Measurements from ENCODE around the gene CHRM1.

Gene CHRM1

DNA sequence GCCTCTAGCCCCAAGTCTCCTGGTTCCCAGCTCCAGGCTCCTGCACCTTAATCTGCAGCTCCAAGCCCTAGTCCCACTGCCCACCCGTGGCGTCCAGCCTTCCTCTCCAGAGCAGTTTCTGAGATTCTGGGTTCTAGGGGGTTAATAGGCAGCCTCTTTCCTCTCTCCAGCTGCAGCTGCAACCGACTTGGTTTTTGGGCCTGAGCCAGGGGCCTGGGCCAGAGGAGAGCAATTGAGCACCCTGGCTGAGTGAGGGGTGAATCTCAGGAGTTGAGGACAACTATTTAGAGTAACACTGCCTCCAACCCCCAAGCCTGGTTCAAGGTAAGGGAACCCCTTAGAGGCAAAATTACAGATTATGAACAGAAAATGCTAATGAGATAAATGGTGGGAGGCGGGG is 9.0 kb upstream of the CHRM1 start:
- no peak for TF ChIP-seq TAF1 (IDR thresholded peaks at IDR 0.05; ENCODE audit: low read depth)
- TF ChIP-seq YY1 (IDR thresholded peaks at IDR 0.05; ENCODE audit: low read depth) = no peak
- TF ChIP-seq, protein P1, sequence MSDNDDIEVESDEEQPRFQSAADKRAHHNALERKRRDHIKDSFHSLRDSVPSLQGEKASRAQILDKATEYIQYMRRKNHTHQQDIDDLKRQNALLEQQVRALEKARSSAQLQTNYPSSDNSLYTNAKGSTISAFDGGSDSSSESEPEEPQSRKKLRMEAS (IDR thresholded peaks at IDR 0.05) = no peak
- TF ChIP-seq FOXM1 (IDR thresholded peaks at IDR 0.05; ENCODE audit: borderline replicate concordance, low read depth) = no peak
- TF ChIP-seq ZBTB7A (IDR thresholded peaks at IDR 0.05; ENCODE audit: low read depth) = no peak
- no peak for TF ChIP-seq CEBPB (IDR thresholded peaks at IDR 0.05)
- no peak for TF ChIP-seq TEAD4 (IDR thresholded peaks at IDR 0.05)
- TF ChIP-seq EGR1 (IDR thresholded peaks at IDR 0.05) = no peak
- no peak for TF ChIP-seq CREB1 (IDR thresholded peaks at IDR 0.05; ENCODE audit: low read depth)
- TF ChIP-seq, protein P2, sequence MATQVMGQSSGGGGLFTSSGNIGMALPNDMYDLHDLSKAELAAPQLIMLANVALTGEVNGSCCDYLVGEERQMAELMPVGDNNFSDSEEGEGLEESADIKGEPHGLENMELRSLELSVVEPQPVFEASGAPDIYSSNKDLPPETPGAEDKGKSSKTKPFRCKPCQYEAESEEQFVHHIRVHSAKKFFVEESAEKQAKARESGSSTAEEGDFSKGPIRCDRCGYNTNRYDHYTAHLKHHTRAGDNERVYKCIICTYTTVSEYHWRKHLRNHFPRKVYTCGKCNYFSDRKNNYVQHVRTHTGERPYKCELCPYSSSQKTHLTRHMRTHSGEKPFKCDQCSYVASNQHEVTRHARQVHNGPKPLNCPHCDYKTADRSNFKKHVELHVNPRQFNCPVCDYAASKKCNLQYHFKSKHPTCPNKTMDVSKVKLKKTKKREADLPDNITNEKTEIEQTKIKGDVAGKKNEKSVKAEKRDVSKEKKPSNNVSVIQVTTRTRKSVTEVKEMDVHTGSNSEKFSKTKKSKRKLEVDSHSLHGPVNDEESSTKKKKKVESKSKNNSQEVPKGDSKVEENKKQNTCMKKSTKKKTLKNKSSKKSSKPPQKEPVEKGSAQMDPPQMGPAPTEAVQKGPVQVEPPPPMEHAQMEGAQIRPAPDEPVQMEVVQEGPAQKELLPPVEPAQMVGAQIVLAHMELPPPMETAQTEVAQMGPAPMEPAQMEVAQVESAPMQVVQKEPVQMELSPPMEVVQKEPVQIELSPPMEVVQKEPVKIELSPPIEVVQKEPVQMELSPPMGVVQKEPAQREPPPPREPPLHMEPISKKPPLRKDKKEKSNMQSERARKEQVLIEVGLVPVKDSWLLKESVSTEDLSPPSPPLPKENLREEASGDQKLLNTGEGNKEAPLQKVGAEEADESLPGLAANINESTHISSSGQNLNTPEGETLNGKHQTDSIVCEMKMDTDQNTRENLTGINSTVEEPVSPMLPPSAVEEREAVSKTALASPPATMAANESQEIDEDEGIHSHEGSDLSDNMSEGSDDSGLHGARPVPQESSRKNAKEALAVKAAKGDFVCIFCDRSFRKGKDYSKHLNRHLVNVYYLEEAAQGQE (IDR thresholded peaks at IDR 0.05; ENCODE audit: low read depth) = no peak
- TF ChIP-seq, protein P3, sequence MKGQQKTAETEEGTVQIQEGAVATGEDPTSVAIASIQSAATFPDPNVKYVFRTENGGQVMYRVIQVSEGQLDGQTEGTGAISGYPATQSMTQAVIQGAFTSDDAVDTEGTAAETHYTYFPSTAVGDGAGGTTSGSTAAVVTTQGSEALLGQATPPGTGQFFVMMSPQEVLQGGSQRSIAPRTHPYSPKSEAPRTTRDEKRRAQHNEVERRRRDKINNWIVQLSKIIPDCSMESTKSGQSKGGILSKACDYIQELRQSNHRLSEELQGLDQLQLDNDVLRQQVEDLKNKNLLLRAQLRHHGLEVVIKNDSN (IDR thresholded peaks at IDR 0.05) = no peak
- no peak for TF ChIP-seq TCF12 (IDR thresholded peaks at IDR 0.05; ENCODE audit: low read depth)
- no peak for TF ChIP-seq RAD21 (IDR thresholded peaks at IDR 0.05; ENCODE audit: low read depth)
- no peak for TF ChIP-seq NFIC (IDR thresholded peaks at IDR 0.05)
- TF ChIP-seq EP300 (IDR thresholded peaks at IDR 0.05; ENCODE audit: borderline replicate concordance) = no peak

DNA sequence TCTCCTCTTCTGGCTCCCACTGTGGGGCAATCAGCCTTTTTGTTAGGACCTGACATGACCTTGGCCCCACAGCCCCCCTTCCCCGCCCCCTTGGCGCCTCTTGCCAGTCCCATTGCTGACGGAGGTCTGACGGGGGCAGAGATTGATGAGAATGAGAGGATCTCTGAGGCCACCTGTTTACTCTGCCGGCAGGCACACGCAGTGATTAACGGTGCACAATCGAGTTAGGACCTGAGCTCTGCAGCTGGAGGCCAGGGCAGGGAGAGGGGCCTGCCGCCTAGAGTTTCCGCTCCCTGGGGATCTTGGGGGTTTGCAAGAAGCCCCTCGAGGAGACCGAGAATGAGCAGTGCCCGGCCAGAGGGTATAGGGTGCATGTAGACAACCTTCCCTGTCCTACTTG is 6.8 kb upstream of the CHRM1 start:
- TF ChIP-seq EGR1 (IDR thresholded peaks at IDR 0.05) (no peak), CREB1 (IDR thresholded peaks at IDR 0.05; ENCODE audit: low read depth) (no peak), EP300 (IDR thresholded peaks at IDR 0.05; ENCODE audit: borderline replicate concordance) (no peak), TAF1 (IDR thresholded peaks at IDR 0.05; ENCODE audit: low read depth) (no peak), NFIC (IDR thresholded peaks at IDR 0.05) (no peak), TCF12 (IDR thresholded peaks at IDR 0.05; ENCODE audit: low read depth) (no peak), CEBPB (IDR thresholded peaks at IDR 0.05) (no peak), TEAD4 (IDR thresholded peaks at IDR 0.05) (no peak), ZBTB7A (IDR thresholded peaks at IDR 0.05; ENCODE audit: low read depth) (no peak), FOXM1 (IDR thresholded peaks at IDR 0.05; ENCODE audit: borderline replicate concordance, low read depth) (no peak), RAD21 (IDR thresholded peaks at IDR 0.05; ENCODE audit: low read depth) (no peak), YY1 (IDR thresholded peaks at IDR 0.05; ENCODE audit: low read depth) (no peak)
- TF ChIP-seq, protein P1 (IDR thresholded peaks at IDR 0.05) = no peak
- TF ChIP-seq, protein P3 (IDR thresholded peaks at IDR 0.05) = no peak
- TF ChIP-seq, protein P2 (IDR thresholded peaks at IDR 0.05; ENCODE audit: low read depth) = no peak

DNA sequence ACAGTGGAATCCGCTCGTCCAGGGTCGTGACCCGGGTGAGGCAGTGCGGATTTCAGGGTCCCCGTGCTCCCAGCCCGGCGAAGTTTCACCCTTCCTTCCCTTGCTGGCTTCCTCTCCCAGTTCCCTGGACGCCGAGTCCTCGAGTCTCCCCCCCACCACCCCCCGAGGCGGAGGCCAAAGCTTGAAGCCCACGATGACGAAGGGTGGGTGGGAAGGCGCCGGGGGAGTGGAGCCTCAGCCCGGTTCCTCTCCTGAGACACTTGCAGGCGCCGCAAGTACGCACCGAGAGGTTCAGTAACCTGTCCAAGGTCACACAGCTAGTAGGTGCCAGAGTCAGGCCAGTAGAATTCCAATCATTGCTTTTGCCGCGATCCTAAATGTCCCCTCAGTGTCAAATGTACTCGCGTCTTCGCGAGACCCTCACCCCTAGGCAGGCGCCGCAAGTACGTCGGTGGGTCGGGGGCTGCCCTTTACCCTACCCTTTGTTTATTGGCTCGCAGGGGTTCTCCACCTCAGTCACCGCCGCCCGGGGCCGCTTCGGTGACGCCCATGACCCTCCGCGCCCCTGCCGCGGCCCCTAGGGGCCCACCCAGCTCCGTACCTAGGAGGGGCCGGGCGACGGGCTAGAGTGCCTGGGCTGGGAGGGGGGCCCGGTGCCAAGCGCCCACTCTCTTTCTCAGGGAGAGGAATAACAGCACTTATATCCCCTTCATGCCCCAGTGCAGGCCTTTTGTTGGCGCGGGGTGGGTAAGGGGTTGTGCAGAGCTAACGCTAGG is 5.7 kb upstream of the CHRM1 start:
- TF ChIP-seq EGR1 (IDR thresholded peaks at IDR 0.05) (no peak), YY1 (IDR thresholded peaks at IDR 0.05; ENCODE audit: low read depth) (no peak), TCF12 (IDR thresholded peaks at IDR 0.05; ENCODE audit: low read depth) (no peak), TAF1 (IDR thresholded peaks at IDR 0.05; ENCODE audit: low read depth) (no peak), CEBPB (IDR thresholded peaks at IDR 0.05) (no peak), RAD21 (IDR thresholded peaks at IDR 0.05; ENCODE audit: low read depth) (no peak), ZBTB7A (IDR thresholded peaks at IDR 0.05; ENCODE audit: low read depth) (no peak), FOXM1 (IDR thresholded peaks at IDR 0.05; ENCODE audit: borderline replicate concordance, low read depth) (no peak), CREB1 (IDR thresholded peaks at IDR 0.05; ENCODE audit: low read depth) (no peak), TEAD4 (IDR thresholded peaks at IDR 0.05) (no peak), NFIC (IDR thresholded peaks at IDR 0.05) (no peak), EP300 (IDR thresholded peaks at IDR 0.05; ENCODE audit: borderline replicate concordance) (no peak)
- TF ChIP-seq, protein P3 (IDR thresholded peaks at IDR 0.05) = no peak
- TF ChIP-seq, protein P1 (IDR thresholded peaks at IDR 0.05) = no peak
- TF ChIP-seq, protein P2 (IDR thresholded peaks at IDR 0.05; ENCODE audit: low read depth) = no peak
